IMR-90 (cell line): ENCODE results near the gene KRTAP9-2. TPM values are rescaled to one million over a fixed set of nuclear protein-coding genes. Genes with fewer than 3 reads are reported as not detected.

Experiments used
- ATAC-seq: fragments of 200-7000 bp; cut with Tn5 transposase; 2 replicates; pipeline ENCODE4 v1.9.1; 2020; ENCODE audit warnings: low read depth, mild to moderate bottlenecking, moderate library complexity
- BruUV-seq: library from RNA; stranded (reverse); fragments of 400-500 nt; replicated peaks from 2 replicates; lab custom pipeline; 2021; lab: Mats Ljungman, UMichigan
- CTCF ChIA-PET: fragments of 300-600 bp; formaldehyde crosslinking; extraction: SDS; loops from one replicate; lab custom pipeline; 2021; ENCODE audit warnings: antibody characterized with exemption; lab: Yijun Ruan, JAX
- POLR2A ChIA-PET: fragments of 300-600 bp; sonication (Branson Sonifier 250); formaldehyde crosslinking; loops from one replicate; lab custom pipeline; 2022; ENCODE audit warnings: antibody characterized with exemption; ENCODE audit not compliant: unreplicated experiment; lab: Charles Lee
- DNase-seq: peaks from one replicate; pipeline ENCODE4 v3.0.0; 2013
- H2AFZ ChIP-seq: replicated peaks from 2 replicates; pipeline ENCODE3; 2013; ENCODE audit warnings: low read length, mild to moderate bottlenecking; ENCODE audit not compliant: poor library complexity
- H2AK5ac ChIP-seq: 2 replicates; pipeline ENCODE4 v1.6.1; 2013; ENCODE audit warnings: low read depth, low read length, inconsistent platforms
- H2AK9ac ChIP-seq: replicated peaks from 2 replicates; pipeline ENCODE3; 2013; ENCODE audit warnings: mild to moderate bottlenecking, low read depth, low read length, moderate library complexity; ENCODE audit not compliant: poor library complexity
- H2BK120ac ChIP-seq: 2 replicates; pipeline ENCODE4 v1.6.1; 2013; ENCODE audit warnings: low read depth, low read length, inconsistent platforms
- H2BK15ac ChIP-seq: 3 replicates; pipeline ENCODE4 v1.6.1; 2013; ENCODE audit warnings: low read depth, low read length, inconsistent platforms
- H2BK20ac ChIP-seq: 2 replicates; pipeline ENCODE4 v1.6.1; 2013; ENCODE audit warnings: low read depth, mild to moderate bottlenecking, inconsistent platforms, low read length, moderate library complexity
- H2BK5ac ChIP-seq: 2 replicates; pipeline ENCODE4 v1.6.1; 2013; ENCODE audit warnings: mild to moderate bottlenecking, low read depth, low read length, inconsistent platforms; ENCODE audit not compliant: poor library complexity, severe bottlenecking
- H3K14ac ChIP-seq: replicated peaks from 2 replicates; pipeline ENCODE4 v1.6.1; 2013; ENCODE audit warnings: low read depth, low read length, inconsistent platforms
- H3K18ac ChIP-seq: 2 replicates; pipeline ENCODE4 v1.6.1; 2013; ENCODE audit warnings: low read depth, low read length, control low read depth
- H3K23ac ChIP-seq: 2 replicates; pipeline ENCODE4 v1.6.1; 2013; ENCODE audit warnings: low read depth, low read length, inconsistent platforms
- H3K27ac ChIP-seq: 2 replicates; pipeline ENCODE4 v1.5.1; 2013; ENCODE audit warnings: mild to moderate bottlenecking, control low read depth, low read length; ENCODE audit not compliant: insufficient read depth
- H3K27me3 ChIP-seq: 2 replicates; pipeline ENCODE4 v1.6.1; 2013; ENCODE audit warnings: low read length; ENCODE audit not compliant: control insufficient read depth, insufficient read depth
- H3K36me3 ChIP-seq: 2 replicates; pipeline ENCODE4 v1.6.1; 2013; ENCODE audit warnings: low read length, mixed read lengths; ENCODE audit not compliant: control insufficient read depth, insufficient read depth
- H3K4ac ChIP-seq: 2 replicates; pipeline ENCODE4 v1.6.1; 2013; ENCODE audit warnings: low read depth, low read length, inconsistent platforms
- H3K4me1 ChIP-seq: 2 replicates; pipeline ENCODE4 v1.6.1; 2013; ENCODE audit warnings: low read length, mixed read lengths; ENCODE audit not compliant: control insufficient read depth, insufficient read depth
- H3K4me2 ChIP-seq: 2 replicates; pipeline ENCODE4 v1.6.1; 2013; ENCODE audit warnings: low read depth, mild to moderate bottlenecking, control low read depth, low read length, moderate library complexity
- H3K4me3 ChIP-seq: 2 replicates; pipeline ENCODE4 v1.5.1; 2013; ENCODE audit warnings: low read depth, mild to moderate bottlenecking, control low read depth, low read length, moderate library complexity; ENCODE audit not compliant: insufficient read depth
- H3K56ac ChIP-seq: 2 replicates; pipeline ENCODE4 v1.6.1; 2013; ENCODE audit warnings: low read length, inconsistent platforms; ENCODE audit not compliant: insufficient read depth; ENCODE audit errors: extremely low read depth
- H3K79me1 ChIP-seq, 2 experiments: 2 replicates each; pipeline ENCODE4 v1.6.1; 2013; ENCODE audit warnings: low read length in 2 of 2, inconsistent platforms in 1 of 2, low read depth in 1 of 2
- H3K9ac ChIP-seq: 2 replicates; pipeline ENCODE4 v1.6.1; 2013; ENCODE audit warnings: low read depth, low read length, control low read depth
- H3K9me1 ChIP-seq: 2 replicates; pipeline ENCODE4 v1.6.1; 2013; ENCODE audit warnings: low read length, inconsistent platforms; ENCODE audit not compliant: insufficient read depth
- H3K9me3 ChIP-seq: 2 replicates; pipeline ENCODE4 v1.6.1; 2013; ENCODE audit warnings: low read length; ENCODE audit not compliant: control insufficient read depth, insufficient read depth
- H4K20me1 ChIP-seq: 2 replicates; pipeline ENCODE4 v1.6.1; 2013; ENCODE audit warnings: low read length, inconsistent platforms; ENCODE audit not compliant: insufficient read depth
- H4K5ac ChIP-seq: 2 replicates; pipeline ENCODE4 v1.6.1; 2013; ENCODE audit warnings: mild to moderate bottlenecking, low read depth, low read length, control low read depth
- H4K8ac ChIP-seq, 2 experiments: 2 replicates each; pipeline ENCODE4 v1.6.1; 2013; ENCODE audit warnings: low read depth in 2 of 2, low read length in 2 of 2, control low read depth in 1 of 2, inconsistent platforms in 1 of 2
- H4K91ac ChIP-seq: 2 replicates; pipeline ENCODE4 v1.6.1; 2013; ENCODE audit warnings: low read depth, low read length, inconsistent platforms; ENCODE audit not compliant: insufficient read depth
- RAD21 ChIP-seq: IDR thresholded peaks from 2 replicates; pipeline ENCODE4 v1.6.1; 2012; ENCODE audit warnings: low read length, improper control_type of control experiment
- WGBS, 2 experiments: methylation state at CpG; one replicate each; pipeline versions ENCODE4 v1.1.5 to v1.1.7; 2013; ENCODE audit warnings: missing lambda C conversion rate in 2 of 2; ENCODE audit not compliant: insufficient read length in 1 of 2; ENCODE audit errors: extremely low coverage in 2 of 2; 5-methylcytosine and 5-hydroxymethylcytosine counted together
- dilution Hi-C: fragments of 300-500 bp; cut with HindIII; formaldehyde crosslinking; loops from one replicate; pipeline ENCODE4 v1.14.3; 2018; ENCODE audit warnings: low sequenced_read_pairs; ENCODE audit not compliant: unreplicated experiment
- in situ Hi-C: fragments of 300-500 bp; cut with MboI; formaldehyde crosslinking; loops from 3 replicates; pipeline ENCODE4 v1.14.3; 2019; ENCODE audit warnings: low sequenced_read_pairs, inconsistent platforms, mixed read lengths
- intact Hi-C: fragments of 100-400 bp; cut with micrococcal nuclease; formaldehyde crosslinking; loops from 2 replicates; pipeline ENCODE4 v1.10.0; 2022
- polyA plus RNA-seq, 3 experiments: library from polyadenylated mRNA; depleted of rRNA; stranded (reverse); fragments of >200 nt; gene quantifications; 2 replicates each; pipeline ENCODE4 v1.2.3, GENCODE V29; 2012; ENCODE audit warnings: low replicate concordance in 1 of 3
- total RNA-seq: library from RNA; depleted of rRNA; stranded (reverse); fragments of >200 nt; gene quantifications from 2 replicates; pipeline ENCODE4 v1.2.3, GENCODE V29; 2012

KRTAP9-2 gene
- total and polyA plus RNA-seq, 2 of the 4 experiments (the other 2 are of a cell fraction), result not detected

GRCh38 chr17:41176744-41177387, 49.6 kb upstream of the KRTAP9-2 start:
- H3K14ac ChIP-seq, result no peak overlapping the region
- H3K56ac ChIP-seq, result no peak overlapping the region
- POLR2A ChIA-PET, result no interaction called here
- H2BK20ac ChIP-seq, result no peak overlapping the region
- H2BK5ac ChIP-seq, result no peak overlapping the region
- no peak overlapping the region for H3K27ac ChIP-seq
- no peak overlapping the region for H4K91ac ChIP-seq
- H2AK9ac ChIP-seq, result no peak overlapping the region
- no peak overlapping the region for H3K4me3 ChIP-seq
- H3K23ac ChIP-seq, result no peak overlapping the region
- H3K9me3 ChIP-seq, result no peaks in the 10 kb centered on the region
- H3K4me2 ChIP-seq, result no peak overlapping the region
- no peak overlapping the region for H4K8ac ChIP-seq
- no peaks in the 10 kb centered on the region for H3K36me3 ChIP-seq
- intact Hi-C loops, result no loop called here
- no peak overlapping the region for H2BK120ac ChIP-seq
- H2AK5ac ChIP-seq, result no peak overlapping the region
- TF ChIP-seq RAD21, result no peak
- BruUV-seq, result no TSS peak
- no peak for ATAC-seq
- in situ Hi-C loops, result no loop called here
- no peak overlapping the region for H3K18ac ChIP-seq
- no peak overlapping the region for H3K9ac ChIP-seq
- no peaks in the 10 kb centered on the region for H3K79me1 ChIP-seq
- dilution Hi-C loops, result no loop called here
- H3K4me1 ChIP-seq, result peaks cover 3% of the 10 kb centered on the region; the same call in 1 of the 2 replicates
- H3K27me3 ChIP-seq, result no peaks in the 10 kb centered on the region; the same call in 1 of the 2 replicates
- H2AFZ ChIP-seq, result no peak overlapping the region
- no peak for DNase-seq
- no peaks in the 10 kb centered on the region for H4K20me1 ChIP-seq
- H2BK15ac ChIP-seq, result no peak overlapping the region
- WGBS, 2 experiments, result no CpG with 5 or more reads among the region's 3 CpGs
- no peak overlapping the region for H4K5ac ChIP-seq
- no peak overlapping the region for H3K4ac ChIP-seq
- no peaks in the 10 kb centered on the region; the same call in 1 of the 2 replicates for H3K9me1 ChIP-seq
- CTCF ChIA-PET, result no interaction called here
